ENCODE results near the gene TMEM258. TPM values are rescaled to one million over a fixed set of nuclear protein-coding genes. Genes with fewer than 3 reads are reported as not detected.

The TMEM258 gene
- total and polyA plus RNA-seq, 9 of the 15 experiments (the other 6 are each of a cell fraction or from before 2014, with no cell fraction given): 97.2 to 856 (median 231) TPM

- TF ChIP-seq, protein P1, sequence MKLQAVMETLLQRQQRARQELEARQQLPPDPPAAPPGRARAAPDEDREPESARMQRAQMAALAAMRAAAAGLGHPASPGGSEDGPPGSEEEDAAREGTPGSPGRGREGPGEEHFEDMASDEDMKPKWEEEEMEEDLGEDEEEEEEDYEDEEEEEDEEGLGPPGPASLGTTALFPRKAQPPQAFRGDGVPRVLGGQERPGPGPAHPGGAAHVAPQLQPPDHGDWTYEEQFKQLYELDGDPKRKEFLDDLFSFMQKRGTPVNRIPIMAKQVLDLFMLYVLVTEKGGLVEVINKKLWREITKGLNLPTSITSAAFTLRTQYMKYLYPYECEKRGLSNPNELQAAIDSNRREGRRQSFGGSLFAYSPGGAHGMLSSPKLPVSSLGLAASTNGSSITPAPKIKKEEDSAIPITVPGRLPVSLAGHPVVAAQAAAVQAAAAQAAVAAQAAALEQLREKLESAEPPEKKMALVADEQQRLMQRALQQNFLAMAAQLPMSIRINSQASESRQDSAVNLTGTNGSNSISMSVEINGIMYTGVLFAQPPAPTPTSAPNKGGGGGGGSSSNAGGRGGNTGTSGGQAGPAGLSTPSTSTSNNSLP (IDR thresholded peaks at IDR 0.05; ENCODE audit: borderline replicate concordance, low read depth, low read length): no peak
Observed at GRCh38 chr11:61747192-61747966, 45.0 kb downstream of the TMEM258 start (continued).

DNA sequence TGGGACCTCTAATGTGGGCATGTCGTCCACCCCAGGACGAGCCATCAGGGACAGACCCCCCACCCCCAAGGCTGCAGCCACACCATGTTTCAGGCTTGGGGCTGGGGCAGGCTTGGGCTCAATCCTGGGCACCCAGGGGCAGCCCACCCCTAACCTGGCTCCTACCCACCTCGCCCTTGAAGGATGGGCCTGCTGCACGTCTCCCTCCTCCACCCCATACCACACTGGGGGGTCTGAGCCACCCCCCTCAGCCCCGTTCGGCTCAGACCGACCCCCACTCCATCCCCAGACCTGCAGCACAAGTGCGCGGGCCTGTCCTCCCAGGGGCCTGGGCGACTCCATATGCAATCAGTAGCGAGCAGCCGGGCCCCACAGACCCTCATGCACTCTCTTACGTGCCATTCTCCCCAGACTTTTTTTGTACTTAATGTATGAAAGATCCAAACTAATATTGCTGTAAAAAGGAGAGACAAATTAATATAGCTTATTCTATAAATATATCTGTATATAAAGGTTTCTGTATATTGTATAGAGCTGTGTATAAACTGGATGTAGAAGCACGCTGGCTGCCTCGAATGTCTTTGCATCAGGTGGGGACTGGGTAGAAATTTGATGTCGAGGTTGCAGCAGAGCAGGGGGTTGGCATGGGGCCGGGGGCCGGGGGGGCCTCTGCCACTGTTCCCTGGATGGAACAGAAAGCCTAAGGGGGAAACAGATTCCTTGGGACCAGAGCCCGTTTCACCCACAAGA is 45.8 kb downstream of the TMEM258 start:
- no peak for ATAC-seq
- no peaks in the 10 kb centered on the region for H4K20me1 ChIP-seq (replicated peaks; ENCODE audit: control insufficient read depth, insufficient read depth, low read length)
- H3K9me1 ChIP-seq (ENCODE audit: control insufficient read depth, insufficient read depth, low read length): no peaks in the 10 kb centered on the region
- H3K4me1 ChIP-seq (replicated peaks in 1 of 2; ENCODE audit: control insufficient read depth in 2 of 2, insufficient read depth in 2 of 2, low read length in 2 of 2): peaks cover 42 to 83% of the 10 kb centered on the region in 2 experiments
- no TSS peak for BruUV-seq (replicated peaks)
- no peak overlapping the region; a peak in 1 of 4 replicates for H3K9ac ChIP-seq (ENCODE audit: insufficient read depth in 1 of 2, low read depth in 2 of 2, low read length in 2 of 2)
- TF ChIP-seq NCOR1 (IDR thresholded peaks at IDR 0.05) (no peak), TRIM28 (IDR thresholded peaks at IDR 0.05) (no peak), BDP1 (IDR thresholded peaks at IDR 0.05; ENCODE audit: insufficient read depth, insufficient read length) (no peak), PATZ1 (CRISPR knock-in tag; IDR thresholded peaks at IDR 0.05; ENCODE audit: borderline replicate concordance) (no peak), RFX1 (IDR thresholded peaks at IDR 0.05) (no peak)
- no peak overlapping the region for H2AFZ ChIP-seq (ENCODE audit: low read depth, low read length)
- in situ Hi-C loops (cut with MboI) (loop anchor here (5.0 kb wide), 1 partner anchor 46 kb away; the partner anchor contains the start of genes FEN1 and TMEM258), intact Hi-C loops (cut with micrococcal nuclease) (loop anchor here (5.0 kb wide), 1 partner anchor 361 kb away; no protein-coding TSS in a partner anchor)
- WGBS (ENCODE audit: insufficient coverage, low coverage, missing lambda C conversion rate): 49% methylated on average over 19 of the region's 19 CpGs
- H3K4me2 ChIP-seq (ENCODE audit: insufficient read depth, low read length): no peak overlapping the region
- ChIA-PET POLR2A (interaction anchor here (0.7 to 2.2 kb wide), 3 partner anchors 46 to 1939 kb away, joined by 3 to 8 read pairs (median 4); partner anchors contain the start of genes FEN1 and TMEM258), CTCF (ENCODE audit: low intra/inter-chr PET ratio) (interaction anchor here (0.7 to 1.5 kb wide), 4 partner anchors 18 to 42 kb away, joined by 3 to 10 read pairs (median 4); no protein-coding TSS in a partner anchor)
- no peak for FAIRE-seq
- H3K36me3 ChIP-seq (ENCODE audit: control insufficient read depth, insufficient read depth, low read length): no peaks in the 10 kb centered on the region
- H3K27me3 ChIP-seq (ENCODE audit: control insufficient read depth in 2 of 2, insufficient read depth in 2 of 2, low read length in 2 of 2): no peaks in the 10 kb centered on the region
- H3K4me3 ChIP-seq: no peak overlapping the region
- no peak overlapping the region for H3K27ac ChIP-seq (ENCODE audit: extremely low read depth, low read depth, low read length)
- no peak for DNase-seq (ENCODE audit: extremely low read depth in 1 of 4, low spot score in 3 of 4)
- no peaks in the 10 kb centered on the region for H3K9me3 ChIP-seq (replicated peaks; ENCODE audit: control insufficient read depth, insufficient read depth, low read depth, low read length)
- no peaks in the 10 kb centered on the region for H3K79me2 ChIP-seq (ENCODE audit: control insufficient read depth, insufficient read depth, low read length)

All from K562 (cell line).